Smooth muscle cell (in vitro differentiated cells): ENCODE data around the gene TUBB4B. TPM values are rescaled to one million over a fixed set of nuclear protein-coding genes. Genes with fewer than 3 reads are reported as not detected.

Experiments used
- DNase-seq: peaks from one replicate; lab custom pipeline; 2025; ENCODE audit not compliant: unreplicated experiment; lab: John Stamatoyannopoulos, UW
- H2AFZ ChIP-seq: fragments of 200-600 bp; sonication (generic); 2 replicates; pipeline ENCODE4 v1.6.0; 2016; ENCODE audit warnings: antibody characterized with exemption, low read depth, mild to moderate bottlenecking
- H3F3A ChIP-seq: fragments of 200-600 bp; sonication (generic); 2 replicates; pipeline ENCODE4 v1.6.0; 2017; ENCODE audit warnings: antibody characterized with exemption, low read depth
- H3K27ac ChIP-seq: fragments of 200-600 bp; sonication (generic); 2 replicates; pipeline ENCODE4 v1.5.1; 2016; ENCODE audit warnings: low read depth, mild to moderate bottlenecking
- H3K27me3 ChIP-seq: fragments of 200-600 bp; sonication (generic); 2 replicates; pipeline ENCODE4 v1.6.1; 2016; ENCODE audit warnings: low read depth, mild to moderate bottlenecking
- H3K36me3 ChIP-seq: fragments of 200-600 bp; sonication (generic); 2 replicates; pipeline ENCODE4 v1.5.1; 2016; ENCODE audit warnings: low read depth
- H3K4me1 ChIP-seq: fragments of 200-600 bp; sonication (generic); 2 replicates; pipeline ENCODE4 v1.5.1; 2016; ENCODE audit warnings: low read depth
- H3K4me2 ChIP-seq: fragments of 200-600 bp; sonication (generic); 2 replicates; pipeline ENCODE4 v1.6.0; 2016; ENCODE audit warnings: mild to moderate bottlenecking
- H3K4me3 ChIP-seq: fragments of 200-600 bp; sonication (generic); 2 replicates; pipeline ENCODE4 v1.5.1; 2016; ENCODE audit warnings: mild to moderate bottlenecking
- H3K79me2 ChIP-seq: fragments of 200-600 bp; sonication (generic); 2 replicates; pipeline ENCODE4 v1.6.0; 2016; ENCODE audit warnings: low read depth, mild to moderate bottlenecking
- H3K9ac ChIP-seq: fragments of 200-600 bp; sonication (generic); 2 replicates; pipeline ENCODE4 v1.6.0; 2016; ENCODE audit warnings: low read depth
- H3K9me3 ChIP-seq: fragments of 200-600 bp; sonication (generic); replicated peaks from 2 replicates; pipeline ENCODE4 v1.5.1; 2016; ENCODE audit warnings: low read depth
- H4K20me1 ChIP-seq: fragments of 200-600 bp; sonication (generic); 2 replicates; pipeline ENCODE4 v1.6.0; 2016; ENCODE audit warnings: low read depth
- CTCF ChIP-seq: fragments of 200-600 bp; sonication (generic); IDR thresholded peaks from 2 replicates; pipeline ENCODE4 v1.5.1; 2017; ENCODE audit warnings: borderline replicate concordance, mild to moderate bottlenecking, antibody characterized with exemption; ENCODE audit not compliant: insufficient read depth, poor library complexity, severe bottlenecking
- WGBS: methylation state at CpG from one replicate; pipeline ENCODE4 v1.1.7; 2016; ENCODE audit warnings: low lambda C conversion rate; 5-methylcytosine and 5-hydroxymethylcytosine counted together
- polyA plus RNA-seq: library from polyadenylated mRNA; unstranded; fragments of >200 nt; fragmentation: Nextera tagmentation; extraction: Ambion mirVana; gene quantifications from 2 replicates; pipeline ENCODE4 v1.2.1, GENCODE V29; 2016
- total RNA-seq: library from RNA; depleted of rRNA; stranded (reverse); fragments of >200 nt; gene quantifications from 2 replicates; pipeline ENCODE4 v1.2.3, GENCODE V29; 2014

Gene TUBB4B
- total and polyA plus RNA-seq, 2 experiments from 2014 or later: 164 to 317 TPM

- H3K27ac ChIP-seq: no peak overlapping the region
- H3K27me3 ChIP-seq: no peaks in the 10 kb centered on the region
- H3K36me3 ChIP-seq: no peaks in the 10 kb centered on the region
- H3K9me3 ChIP-seq: no peaks in the 10 kb centered on the region
- no peak overlapping the region for H2AFZ ChIP-seq
- H3F3A ChIP-seq: no peaks in the 10 kb centered on the region
- no peak overlapping the region for H3K4me3 ChIP-seq
- H3K4me1 ChIP-seq: peaks cover 15% of the 10 kb centered on the region
- WGBS: 94% methylated on average over 10 of the region's 10 CpGs
- no peak for TF ChIP-seq CTCF
- H4K20me1 ChIP-seq: peaks cover 35% of the 10 kb centered on the region
- no peak overlapping the region for H3K9ac ChIP-seq
- H3K4me2 ChIP-seq: no peak overlapping the region
- no peaks in the 10 kb centered on the region for H3K79me2 ChIP-seq
- DNase-seq: no peak
Measured at GRCh38 chr9:137275203-137275587, 34.1 kb downstream of the TUBB4B start.

- H3K27me3 ChIP-seq: peaks cover 3% of the 10 kb centered on the region
- H3K4me1 ChIP-seq: peaks cover 15% of the 10 kb centered on the region
- no peak overlapping the region for H3K27ac ChIP-seq
- H2AFZ ChIP-seq: no peak overlapping the region
- H3K9me3 ChIP-seq: no peaks in the 10 kb centered on the region
- no peak for TF ChIP-seq CTCF
- H3K79me2 ChIP-seq: no peaks in the 10 kb centered on the region
- H3K9ac ChIP-seq: no peak overlapping the region
- DNase-seq: no peak
- H4K20me1 ChIP-seq: peaks cover 38% of the 10 kb centered on the region
- H3K4me2 ChIP-seq: no peak overlapping the region
- H3F3A ChIP-seq: no peaks in the 10 kb centered on the region
- H3K4me3 ChIP-seq: no peak overlapping the region
- WGBS: 87% methylated on average over 21 of the region's 24 CpGs
- H3K36me3 ChIP-seq: no peaks in the 10 kb centered on the region
Measured at GRCh38 chr9:137275588-137276472, 34.7 kb downstream of the TUBB4B start.

GRCh38 chr9:137276473-137277328 lies 35.6 kb downstream of the TUBB4B start:
- H3K27me3 ChIP-seq: peaks cover 12% of the 10 kb centered on the region
- peak overlapping the region; percentile 88 for H3K4me2 ChIP-seq
- H3K27ac ChIP-seq: no peak overlapping the region
- no peaks in the 10 kb centered on the region for H3K36me3 ChIP-seq
- no peak for TF ChIP-seq CTCF
- peaks cover 40% of the 10 kb centered on the region for H4K20me1 ChIP-seq
- H3K4me1 ChIP-seq: peaks cover 15% of the 10 kb centered on the region
- H3K4me3 ChIP-seq: peak overlapping the region; percentile 50
- WGBS: 66% methylated on average over 30 of the region's 30 CpGs
- no peaks in the 10 kb centered on the region for H3K79me2 ChIP-seq
- no peak overlapping the region for H2AFZ ChIP-seq
- no peak overlapping the region for H3K9ac ChIP-seq
- DNase-seq: no peak
- no peaks in the 10 kb centered on the region for H3K9me3 ChIP-seq
- H3F3A ChIP-seq: no peaks in the 10 kb centered on the region
